HL-60 (cell line): Measurements from ENCODE around the gene ZNF771.

Experiments used
- CTCF ChIP-seq: IDR thresholded peaks from one replicate; pipeline ENCODE4 v1.5.1; 2011; ENCODE audit warnings: low read length, control low read depth, inconsistent platforms; ENCODE audit not compliant: insufficient read depth
- POLR2AphosphoS5 ChIP-seq: IDR thresholded peaks from 2 replicates; pipeline ENCODE4 v1.6.1; 2012; ENCODE audit warnings: low read depth

GRCh38 chr16:30377050-30377811 lies 30.2 kb upstream of the ZNF771 start:
- TF ChIP-seq CTCF, result no peak
- no peak for TF ChIP-seq POLR2AphosphoS5
